H9 (cell line): ENCODE measurements around the gene CRY1. TPM values are rescaled to one million over a fixed set of nuclear protein-coding genes. Genes with fewer than 3 reads are reported as not detected.

ENCODE experiments used
- DNase-seq: peaks from one replicate; pipeline ENCODE4 v3.0.0-alpha.2; 2017
- H2AFZ ChIP-seq: one replicate; pipeline ENCODE4 v1.6.1; 2013; ENCODE audit warnings: mild to moderate bottlenecking, low read length, control low read depth, moderate library complexity
- H2AK5ac ChIP-seq: 2 replicates; pipeline ENCODE4 v1.6.1; 2013; ENCODE audit warnings: low read length, control low read depth, mixed read lengths; ENCODE audit not compliant: insufficient read length
- H2BK120ac ChIP-seq: one replicate; pipeline ENCODE4 v1.6.1; 2013; ENCODE audit warnings: low read depth, mild to moderate bottlenecking, low read length, control low read depth, inconsistent platforms; ENCODE audit not compliant: poor library complexity, severe bottlenecking
- H2BK12ac ChIP-seq: 2 replicates; pipeline ENCODE4 v1.6.1; 2013; ENCODE audit warnings: low read length, control low read depth, mixed read lengths, low read depth; ENCODE audit not compliant: insufficient read length
- H2BK15ac ChIP-seq: 2 replicates; pipeline ENCODE4 v1.6.1; 2013; ENCODE audit warnings: low read depth, low read length, control low read depth
- H2BK20ac ChIP-seq: one replicate; pipeline ENCODE4 v1.6.1; 2013; ENCODE audit warnings: low read depth, mild to moderate bottlenecking, low read length, control low read depth, inconsistent platforms; ENCODE audit not compliant: poor library complexity, severe bottlenecking
- H2BK5ac ChIP-seq: 2 replicates; pipeline ENCODE4 v1.6.1; 2013; ENCODE audit warnings: low read length, control low read depth, mixed read lengths; ENCODE audit not compliant: insufficient read length
- H3K14ac ChIP-seq: 2 replicates; pipeline ENCODE4 v1.6.1; 2013; ENCODE audit warnings: low read length, control low read depth; ENCODE audit not compliant: insufficient read depth
- H3K18ac ChIP-seq: 2 replicates; pipeline ENCODE4 v1.6.1; 2013; ENCODE audit warnings: low read depth, mild to moderate bottlenecking, mixed read lengths, low read length, control low read depth; ENCODE audit not compliant: insufficient read length
- H3K23ac ChIP-seq: 2 replicates; pipeline ENCODE4 v1.6.1; 2013; ENCODE audit warnings: low read length, control low read depth, mixed read lengths, low read depth; ENCODE audit not compliant: insufficient read length
- H3K23me2 ChIP-seq: 2 replicates; pipeline ENCODE4 v1.6.1; 2013; ENCODE audit warnings: low read depth, mild to moderate bottlenecking, mixed read lengths, low read length, control low read depth; ENCODE audit not compliant: insufficient read length, poor library complexity, severe bottlenecking
- H3K27ac ChIP-seq: 2 replicates; pipeline ENCODE4 v1.5.1; 2013; ENCODE audit warnings: low read length, control low read depth, mixed read lengths, low read depth; ENCODE audit not compliant: insufficient read length
- H3K27me3 ChIP-seq: 2 replicates; pipeline ENCODE4 v1.6.1; 2013; ENCODE audit warnings: low read length, control low read depth, inconsistent platforms; ENCODE audit not compliant: insufficient read depth
- H3K4ac ChIP-seq: 2 replicates; pipeline ENCODE4 v1.6.1; 2013; ENCODE audit warnings: low read depth, mild to moderate bottlenecking, control low read depth, inconsistent platforms, low read length, moderate library complexity
- H3K4me1 ChIP-seq: 2 replicates; pipeline ENCODE4 v1.6.1; 2013; ENCODE audit warnings: low read length, control low read depth, inconsistent platforms; ENCODE audit not compliant: insufficient read depth
- H3K4me2 ChIP-seq: 2 replicates; pipeline ENCODE4 v1.6.1; 2013; ENCODE audit warnings: low read length, control low read depth, mixed read lengths; ENCODE audit not compliant: insufficient read length, insufficient read depth
- H3K56ac ChIP-seq: 2 replicates; pipeline ENCODE4 v1.6.1; 2013; ENCODE audit warnings: low read depth, mild to moderate bottlenecking, mixed read lengths, low read length, control low read depth; ENCODE audit not compliant: insufficient read length
- H3K79me1 ChIP-seq: 2 replicates; pipeline ENCODE4 v1.6.1; 2013; ENCODE audit warnings: low read depth, mild to moderate bottlenecking, moderate library complexity, low read length, control low read depth, inconsistent platforms; ENCODE audit not compliant: insufficient read depth, poor library complexity, severe bottlenecking
- H3K79me2 ChIP-seq: 2 replicates; pipeline ENCODE4 v1.6.1; 2013; ENCODE audit warnings: low read length, control low read depth, inconsistent platforms; ENCODE audit not compliant: insufficient read depth
- H3K9ac ChIP-seq: 2 replicates; pipeline ENCODE4 v1.6.1; 2013; ENCODE audit warnings: low read length, control low read depth, mixed read lengths; ENCODE audit not compliant: insufficient read length; ENCODE audit errors: extremely low read depth
- H3K9me3 ChIP-seq: one replicate; pipeline ENCODE4 v1.6.1; 2013; ENCODE audit warnings: low read depth, low read length, inconsistent platforms; ENCODE audit not compliant: control insufficient read depth
- H3T11ph ChIP-seq: one replicate; pipeline ENCODE4 v1.6.1; 2013; ENCODE audit warnings: mild to moderate bottlenecking, low read length, control low read depth, inconsistent platforms
- H4K20me1 ChIP-seq: one replicate; pipeline ENCODE4 v1.6.1; 2013; ENCODE audit not compliant: control insufficient read depth, insufficient read length, insufficient read depth
- H4K5ac ChIP-seq: 2 replicates; pipeline ENCODE4 v1.6.1; 2013; ENCODE audit warnings: low read depth, mild to moderate bottlenecking, mixed read lengths, low read length, control low read depth; ENCODE audit not compliant: insufficient read length
- H4K8ac ChIP-seq: replicated peaks from 2 replicates; pipeline ENCODE4 v1.6.1; 2013; ENCODE audit warnings: low read length, control low read depth, mixed read lengths, low read depth; ENCODE audit not compliant: insufficient read length
- H4K91ac ChIP-seq: 2 replicates; pipeline ENCODE4 v1.6.1; 2013; ENCODE audit warnings: low read depth, mild to moderate bottlenecking, moderate library complexity, mixed read lengths, low read length, control low read depth; ENCODE audit not compliant: insufficient read length
- H3K27ac Mint-ChIP-seq, 3 experiments: 2 replicates in 2 of 3; 3 replicates in 1 of 3; pipeline ENCODE4 v1.8.0; 2020 to 2021; ENCODE audit warnings: mixed read lengths in 3 of 3, mild to moderate bottlenecking in 1 of 3, moderate library complexity in 1 of 3
- H3K27me3 Mint-ChIP-seq: 2 replicates; pipeline ENCODE4 v1.8.0; 2021; ENCODE audit warnings: low read depth, mild to moderate bottlenecking, moderate library complexity, mixed read lengths
- H3K36me3 Mint-ChIP-seq, 3 experiments: 2 replicates in 2 of 3; 3 replicates in 1 of 3; pipeline ENCODE4 v1.8.0; 2020 to 2021; ENCODE audit warnings: low read depth in 3 of 3, mixed read lengths in 3 of 3; ENCODE audit not compliant: insufficient read depth in 1 of 3
- H3K4me1 Mint-ChIP-seq, 2 experiments: 2 replicates each; pipeline ENCODE4 v1.8.0; 2020; ENCODE audit warnings: mixed read lengths in 2 of 2
- H3K4me3 Mint-ChIP-seq, 2 experiments: 2 replicates in 1 of 2; 3 replicates in 1 of 2; pipeline ENCODE4 v1.8.0; 2020 to 2021; ENCODE audit warnings: mild to moderate bottlenecking in 2 of 2, mixed read lengths in 2 of 2, moderate library complexity in 1 of 2
- H3K9me3 Mint-ChIP-seq, 2 experiments: 2 replicates in 1 of 2; 3 replicates in 1 of 2; pipeline ENCODE4 v1.8.0; 2020; ENCODE audit warnings: mild to moderate bottlenecking in 2 of 2, mixed read lengths in 2 of 2, moderate library complexity in 1 of 2
- WGBS: extraction: QIAGEN DNeasy Blood & Tissue Kit; methylation state at CpG from one replicate; pipeline ENCODE4 v1.1.7; 2013; ENCODE audit warnings: missing lambda C conversion rate, low lambda C conversion rate, mixed read lengths; ENCODE audit not compliant: insufficient read length; ENCODE audit errors: extremely low coverage; 5-methylcytosine and 5-hydroxymethylcytosine counted together
- total RNA-seq: library from RNA; stranded (reverse); gene quantifications from 2 replicates; pipeline ENCODE4 v1.2.1, GENCODE V29; 2021
- TF ChIP-seq, protein P1 (sequence below): fragments of 200-600 bp; sonication (generic); conservative IDR thresholded peaks from 3 replicates; pipeline ENCODE4 v1.8.0; 2021; ENCODE audit warnings: antibody characterized with exemption, mild to moderate bottlenecking

CRY1 gene
- total RNA-seq, 1 experiment from 2014 or later, result 23.5 TPM

GRCh38 chr12:107042801-107043200, 50.5 kb downstream of the CRY1 start:
- TF ChIP-seq, protein P1, sequence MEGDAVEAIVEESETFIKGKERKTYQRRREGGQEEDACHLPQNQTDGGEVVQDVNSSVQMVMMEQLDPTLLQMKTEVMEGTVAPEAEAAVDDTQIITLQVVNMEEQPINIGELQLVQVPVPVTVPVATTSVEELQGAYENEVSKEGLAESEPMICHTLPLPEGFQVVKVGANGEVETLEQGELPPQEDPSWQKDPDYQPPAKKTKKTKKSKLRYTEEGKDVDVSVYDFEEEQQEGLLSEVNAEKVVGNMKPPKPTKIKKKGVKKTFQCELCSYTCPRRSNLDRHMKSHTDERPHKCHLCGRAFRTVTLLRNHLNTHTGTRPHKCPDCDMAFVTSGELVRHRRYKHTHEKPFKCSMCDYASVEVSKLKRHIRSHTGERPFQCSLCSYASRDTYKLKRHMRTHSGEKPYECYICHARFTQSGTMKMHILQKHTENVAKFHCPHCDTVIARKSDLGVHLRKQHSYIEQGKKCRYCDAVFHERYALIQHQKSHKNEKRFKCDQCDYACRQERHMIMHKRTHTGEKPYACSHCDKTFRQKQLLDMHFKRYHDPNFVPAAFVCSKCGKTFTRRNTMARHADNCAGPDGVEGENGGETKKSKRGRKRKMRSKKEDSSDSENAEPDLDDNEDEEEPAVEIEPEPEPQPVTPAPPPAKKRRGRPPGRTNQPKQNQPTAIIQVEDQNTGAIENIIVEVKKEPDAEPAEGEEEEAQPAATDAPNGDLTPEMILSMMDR, result no peak

More at GRCh38 chr12:107042801-107043200, 50.5 kb downstream of the CRY1 start:
- Histone ChIP-seq H3K9ac (no peak overlapping the region), H3K27me3 (no peaks in the 10 kb centered on the region), H3K4me1 (no peaks in the 10 kb centered on the region), H3K79me1 (no peaks in the 10 kb centered on the region), H3K27ac (no peak overlapping the region), H3K18ac (no peak overlapping the region), H3K14ac (no peak overlapping the region), H2AFZ (no peak overlapping the region), H4K91ac (no peak overlapping the region), H2BK20ac (no peak overlapping the region), H3K79me2 (no peaks in the 10 kb centered on the region; the same call in 1 of the 2 replicates), H2AK5ac (no peak overlapping the region), H3K23ac (no peak overlapping the region), H4K5ac (no peak overlapping the region), H3K23me2 (no peaks in the 10 kb centered on the region), H4K8ac (no peak overlapping the region), H2BK15ac (no peak overlapping the region), H3K4ac (no peak overlapping the region), H2BK12ac (no peak overlapping the region), H3K56ac (no peak overlapping the region), H3T11ph (no peak overlapping the region), H3K9me3 (no peaks in the 10 kb centered on the region), H2BK120ac (no peak overlapping the region), H2BK5ac (no peak overlapping the region), H3K4me2 (no peak overlapping the region), H4K20me1 (no peaks in the 10 kb centered on the region)
- Mint-ChIP-seq H3K36me3 (peaks cover 5 to 8% (median 6%) of the 10 kb centered on the region in 3 experiments; a peak in 6 of 7 replicates), H3K9me3 (peaks cover 0 to 3% of the 10 kb centered on the region in 2 experiments; a peak in 3 of 5 replicates), H3K4me1 (no peaks in the 10 kb centered on the region), H3K27ac (no peak overlapping the region), H3K4me3 (no peak overlapping the region), H3K27me3 (no peaks in the 10 kb centered on the region)
- DNase-seq, result no peak
- no CpG with 5 or more reads among the region's 8 CpGs for whole genome bisulfite sequencing
